Measurements from ENCODE around the gene IFNA7. TPM values are rescaled to one million over a fixed set of nuclear protein-coding genes. Genes with fewer than 3 reads are reported as not detected.
"Not testable (repeated sequence)": the region's sequence is repeated elsewhere in the genome, so short reads cannot be mapped to it uniquely, and the experiment has no call there.

Gene IFNA7
- polyA plus RNA-seq (2013, experiment 1 of 2; ENCODE audit: insufficient read length): not detected
- polyA plus RNA-seq (2013, experiment 2 of 2; ENCODE audit: insufficient read length): not detected

DNA sequence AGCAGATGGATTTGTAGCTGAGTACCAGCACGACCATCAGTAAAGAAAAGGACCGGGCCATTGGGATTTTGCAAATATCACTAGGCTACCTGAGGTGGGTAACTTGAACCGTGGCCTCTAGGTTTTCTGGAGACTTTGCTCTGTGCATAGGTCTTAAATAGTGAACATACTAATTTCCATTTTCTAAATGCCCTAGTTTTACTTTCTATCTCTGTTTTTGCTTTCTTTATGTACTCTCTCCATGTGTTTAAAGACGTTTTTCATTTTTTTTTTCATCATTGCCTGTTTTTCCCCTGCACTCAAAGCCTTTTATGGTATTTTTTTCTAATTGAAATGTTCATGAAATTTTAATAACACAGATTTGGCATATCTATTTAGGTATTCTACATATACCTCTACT lies at the start of gene IFNA7:
Gene IFNA7 (minus strand): TSS at position 101 of the 400 bp plus-strand sequence. CDS start 40 bp downstream, at position 61.
- not testable (repeated sequence) for DNase-seq

GRCh38 chr9:21251638-21252037 lies 49.6 kb upstream of the IFNA7 start:
- no peak for DNase-seq

GRCh38 chr9:21251190-21251589 lies 49.2 kb upstream of the IFNA7 start:
- DNase-seq: no peak

- no peak for DNase-seq
Observed at GRCh38 chr9:21244836-21245235, 42.8 kb upstream of the IFNA7 start.

GRCh38 chr9:21239911-21240310 lies 37.9 kb upstream of the IFNA7 start, which contains the start of gene IFNA14:
TSS of gene IFNA14 (minus strand) at chr9:21240005. CDS start at chr9:21239935, 70 bp downstream.
- DNase-seq: no peak

DNA sequence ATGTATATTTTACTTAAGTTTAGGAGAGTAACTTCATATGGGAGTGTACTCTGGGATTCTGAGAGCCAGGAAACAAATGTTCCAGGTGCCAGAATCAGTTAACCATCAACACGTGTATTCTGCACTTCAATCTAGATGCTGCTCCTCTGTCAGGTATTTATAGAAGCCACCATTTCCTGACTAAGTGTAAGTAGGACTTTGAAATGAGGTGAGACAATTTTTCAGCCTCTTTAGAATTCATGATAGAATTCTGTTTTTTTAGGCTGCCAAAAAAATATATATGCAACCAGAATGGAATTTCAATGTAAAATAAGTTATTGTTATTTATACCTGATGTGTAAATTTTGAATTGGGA lies 34.3 kb upstream of the IFNA7 start:
- DNase-seq: not testable (repeated sequence)

GRCh38 chr9:21235468-21236359 lies 33.7 kb upstream of the IFNA7 start:
- DNase-seq: peak; percentile 26

DNA sequence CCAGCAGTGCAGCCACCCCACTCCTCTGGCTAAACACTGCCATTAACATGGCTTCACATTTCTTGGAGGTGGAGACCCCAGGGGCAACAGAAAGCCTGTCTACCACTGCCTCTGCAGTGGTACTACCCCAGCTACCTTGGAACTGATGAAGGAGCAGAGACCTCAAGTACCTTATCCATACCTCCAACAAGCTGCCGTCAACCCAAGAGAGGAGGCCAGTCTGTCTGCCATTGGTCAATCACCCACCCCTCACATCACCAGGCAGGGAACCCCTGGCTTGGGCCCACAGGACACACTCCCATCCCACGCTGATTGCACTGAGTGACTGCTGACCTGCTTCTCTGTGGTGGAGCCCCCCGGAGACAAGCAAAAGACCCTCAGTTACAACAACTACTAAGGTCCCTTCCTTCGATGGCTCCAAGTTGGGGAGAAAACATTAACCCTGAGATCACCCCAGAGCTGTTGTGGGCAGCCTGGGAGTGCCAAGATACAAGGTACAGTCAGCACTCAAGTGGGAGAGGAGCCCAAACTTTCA lies 32.2 kb upstream of the IFNA7 start:
- no peak for DNase-seq

GRCh38 chr9:21233258-21233657 lies 31.3 kb upstream of the IFNA7 start:
- no peak for DNase-seq

GRCh38 chr9:21228122-21228521 lies 26.1 kb upstream of the IFNA7 start, which contains the start of gene IFNA17:
TSS of gene IFNA17 (minus strand) at chr9:21228222. CDS start at chr9:21228173, 49 bp downstream.
- no peak for DNase-seq

GRCh38 chr9:21217211-21217610 lies 15.2 kb upstream of the IFNA7 start, which contains the start of gene IFNA16:
TSS of gene IFNA16 (minus strand) at chr9:21217311. CDS start at chr9:21217305, 6 bp downstream.
- DNase-seq: not testable (repeated sequence)

DNA sequence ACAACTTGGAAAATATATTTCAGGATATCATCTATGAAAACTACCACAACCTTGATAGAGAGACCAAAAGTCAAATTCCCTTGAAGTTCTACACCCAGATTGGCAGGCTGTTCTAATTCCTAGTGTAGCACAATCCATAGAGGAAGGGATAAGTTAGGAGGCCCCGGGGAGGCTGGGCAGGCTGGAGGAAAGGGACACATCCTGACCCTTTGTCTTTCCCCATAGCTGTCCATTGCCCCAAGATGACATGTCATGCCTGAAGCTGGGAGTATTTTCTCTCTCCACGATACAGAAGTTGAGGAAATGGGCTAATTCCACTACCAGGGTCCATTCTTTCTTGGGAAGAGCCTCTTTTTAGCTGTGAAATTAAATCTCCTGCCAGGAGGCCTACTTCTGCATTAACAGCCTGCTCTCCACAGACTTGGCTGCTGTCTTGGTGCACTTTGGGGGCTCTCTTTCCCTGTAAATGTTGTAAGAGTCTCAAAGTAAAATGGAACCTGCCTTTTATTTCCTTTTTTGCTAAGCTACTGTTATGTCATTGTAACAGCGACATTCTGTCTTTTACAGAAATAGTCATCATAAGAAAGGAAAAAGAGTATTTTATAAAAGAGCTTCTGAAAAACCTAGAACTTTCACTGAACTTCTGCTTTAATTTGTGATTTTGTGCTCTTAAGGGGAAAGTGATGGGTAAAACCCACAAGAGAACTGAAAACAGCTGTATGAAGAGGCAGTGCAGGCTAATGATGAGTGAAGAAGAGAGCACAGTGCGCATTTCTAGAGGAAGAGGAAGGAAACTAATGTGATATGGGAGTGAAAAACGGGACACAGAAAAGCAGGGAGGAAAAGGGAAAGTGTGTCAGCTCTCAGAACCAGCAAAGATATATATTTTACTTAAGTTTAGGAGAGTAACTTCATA lies 11.7 kb upstream of the IFNA7 start:
- DNase-seq: not testable (repeated sequence)

- not testable (repeated sequence) for DNase-seq
Observed at GRCh38 chr9:21212160-21212559, 10.2 kb upstream of the IFNA7 start.

DNA sequence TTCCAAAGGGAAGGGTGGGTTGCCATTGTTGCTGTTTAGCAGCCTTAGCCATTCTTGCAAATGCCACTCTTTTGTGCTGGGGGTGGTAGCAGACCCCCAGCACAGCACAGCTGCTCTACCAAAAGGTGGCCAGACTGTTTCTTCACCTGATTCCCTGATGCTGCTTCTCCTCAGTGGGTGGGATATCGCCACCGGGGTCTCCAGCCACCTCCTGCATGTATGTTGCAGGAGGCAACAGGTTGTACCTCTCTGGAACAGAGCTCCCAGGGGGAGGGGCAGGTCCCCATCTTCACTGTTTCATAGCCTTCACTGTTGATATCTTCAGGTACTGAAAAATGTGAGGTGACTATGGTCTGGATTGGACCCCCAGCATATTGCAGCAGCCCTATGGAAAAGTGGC lies 8.8 kb upstream of the IFNA7 start:
- not testable (repeated sequence) for DNase-seq

DNA sequence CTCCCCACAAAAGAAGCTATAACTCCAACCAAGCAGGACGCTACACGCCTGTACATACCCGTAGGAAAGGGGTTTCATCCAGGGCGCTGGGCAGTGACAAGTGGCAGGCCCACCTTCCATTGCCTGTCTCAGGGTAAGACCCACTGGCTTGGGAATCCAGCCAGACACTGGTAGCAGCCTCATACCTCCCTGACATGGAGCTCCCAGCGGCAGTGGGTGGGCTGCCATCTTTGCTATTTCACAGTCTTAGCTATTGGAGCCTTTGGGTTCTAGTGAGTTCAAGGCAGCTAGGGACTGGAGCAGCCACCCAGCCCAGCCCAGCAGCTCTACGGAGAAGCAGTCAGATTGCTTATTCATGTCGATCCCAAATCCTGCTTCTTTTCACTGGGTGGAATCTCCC lies 8.3 kb upstream of the IFNA7 start:
- DNase-seq: no peak

- DNase-seq: not testable (repeated sequence)
Observed at GRCh38 chr9:21207043-21207442, 5.0 kb upstream of the IFNA7 start, which contains the start of gene IFNA10. TSS of gene IFNA10 (minus strand) at chr9:21207143. CDS start at chr9:21207097, 46 bp downstream.

DNA sequence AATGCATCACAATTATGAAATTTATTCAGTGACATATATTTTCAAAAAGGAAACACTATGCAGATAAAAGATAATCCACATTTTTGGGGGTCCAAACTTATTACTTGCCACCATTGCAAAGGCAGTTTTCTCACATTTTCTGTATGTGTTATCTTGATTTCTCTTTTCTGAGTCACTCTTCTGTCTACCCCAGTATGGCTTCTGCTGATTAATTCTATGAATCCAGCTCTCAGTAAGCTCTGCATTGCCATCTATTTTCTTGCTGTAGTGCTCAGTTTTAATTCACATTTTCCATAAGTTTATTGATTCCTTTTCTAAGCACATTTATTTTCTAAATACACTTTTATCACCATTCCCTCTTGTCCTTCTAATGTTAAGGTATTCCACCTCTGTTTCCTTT lies 3.2 kb upstream of the IFNA7 start:
- no peak for DNase-seq

DNA sequence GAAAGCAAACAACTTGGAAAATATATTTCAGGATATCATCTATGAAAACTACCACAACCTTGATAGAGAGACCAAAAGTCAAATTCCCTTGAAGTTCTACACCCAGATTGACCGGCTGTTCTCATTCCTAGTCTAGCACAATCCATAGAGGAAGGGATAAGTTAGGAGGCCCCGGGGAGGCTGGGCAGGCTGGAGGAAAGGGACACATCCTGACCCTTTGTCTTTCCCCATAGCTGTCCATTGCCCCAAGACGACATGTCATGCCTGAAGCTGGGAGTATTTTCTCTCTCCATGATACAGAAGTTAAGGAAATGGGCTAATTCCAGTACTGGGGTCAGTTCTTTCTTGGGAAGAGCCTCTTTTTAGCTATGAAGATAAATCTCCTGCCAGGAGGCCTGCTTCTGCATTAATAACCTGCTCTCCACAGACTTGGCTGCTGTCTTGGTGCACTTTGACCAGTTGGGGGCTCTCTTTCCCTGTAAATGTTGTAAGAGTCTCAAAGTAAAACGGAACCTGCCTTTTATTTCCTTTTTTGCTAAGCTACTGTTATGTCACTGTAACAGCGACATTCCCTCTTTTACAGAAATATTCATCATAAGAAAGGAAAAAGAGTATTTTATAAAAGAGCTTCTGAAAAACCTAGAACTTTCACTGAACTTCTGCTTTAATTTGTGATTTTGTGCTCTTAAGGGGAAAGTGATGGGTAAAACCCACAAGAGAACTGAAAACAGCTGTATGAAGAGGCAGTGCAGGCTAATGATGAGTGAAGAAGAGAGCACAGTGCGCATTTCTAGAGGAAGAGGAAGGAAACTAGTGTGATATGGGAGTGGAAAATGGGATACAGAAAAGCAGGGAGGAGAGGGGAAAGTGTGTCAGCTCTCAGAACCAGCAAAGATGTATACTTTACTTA lies 6.9 kb downstream of the IFNA7 start:
- peak; percentile 5 for DNase-seq

- not testable (repeated sequence) for DNase-seq
Observed at GRCh38 chr9:21187487-21187886, 14.5 kb downstream of the IFNA7 start, which contains the start of gene IFNA4. TSS of gene IFNA4 (minus strand) at chr9:21187587. CDS start at chr9:21187531, 56 bp downstream.

- peak; percentile 5 for DNase-seq
Observed at GRCh38 chr9:21182810-21183736, 18.9 kb downstream of the IFNA7 start.

All from fibroblast of skin of scalp (primary cell).